Inferior parietal cortex (tissue), 1 donor: ENCODE results near the gene SLC10A4.
"Not testable (repeated sequence)": the region's sequence is repeated elsewhere in the genome, so short reads cannot be mapped to it uniquely, and the experiment has no call there.

Experiments
- DNase-seq: peaks from one replicate; pipeline ENCODE4 v3.0.0-alpha.2; 2016; ENCODE audit errors: extremely low spot score

Gene SLC10A4

GRCh38 chr4:48483006-48483776 lies at the start of gene SLC10A4:
TSS of gene SLC10A4 (plus strand) at chr4:48483343. CDS start at chr4:48483562, 219 bp downstream.
- no peak for DNase-seq

- no peak for DNase-seq
Measured at GRCh38 chr4:48436318-48436717, 46.8 kb upstream of the SLC10A4 start.

GRCh38 chr4:48439988-48440387 lies 43.2 kb upstream of the SLC10A4 start:
- no peak for DNase-seq

- DNase-seq = not testable (repeated sequence)
Measured at GRCh38 chr4:48440914-48441313, 42.2 kb upstream of the SLC10A4 start.

- peak; percentile 58 for DNase-seq
Measured at GRCh38 chr4:48445704-48446103, 37.4 kb upstream of the SLC10A4 start.

GRCh38 chr4:48446642-48447041 lies 36.5 kb upstream of the SLC10A4 start:
- DNase-seq = no peak

- no peak for DNase-seq
Measured at GRCh38 chr4:48449151-48449550, 34.0 kb upstream of the SLC10A4 start.

- no peak for DNase-seq
Measured at GRCh38 chr4:48450740-48451139, 32.4 kb upstream of the SLC10A4 start.

- DNase-seq = not testable (repeated sequence)
Measured at GRCh38 chr4:48451656-48452055, 31.5 kb upstream of the SLC10A4 start.

- DNase-seq = no peak
Measured at GRCh38 chr4:48454591-48454990, 28.6 kb upstream of the SLC10A4 start.

- DNase-seq = no peak
Measured at GRCh38 chr4:48461000-48461399, 22.1 kb upstream of the SLC10A4 start.

- no peak for DNase-seq
Measured at GRCh38 chr4:48462363-48462762, 20.8 kb upstream of the SLC10A4 start.

- no peak for DNase-seq
Measured at GRCh38 chr4:48467442-48467841, 15.7 kb upstream of the SLC10A4 start.

- DNase-seq = no peak
Measured at GRCh38 chr4:48467891-48468290, 15.3 kb upstream of the SLC10A4 start.

GRCh38 chr4:48470137-48470536 lies 13.0 kb upstream of the SLC10A4 start:
- no peak for DNase-seq

GRCh38 chr4:48470570-48470969 lies 12.6 kb upstream of the SLC10A4 start:
- peak; percentile 48 for DNase-seq

GRCh38 chr4:48472794-48473193 lies 10.3 kb upstream of the SLC10A4 start:
- no peak for DNase-seq

GRCh38 chr4:48475770-48476169 lies 7.4 kb upstream of the SLC10A4 start:
- DNase-seq = no peak

- DNase-seq = no peak
Measured at GRCh38 chr4:48478273-48478672, 4.9 kb upstream of the SLC10A4 start.

GRCh38 chr4:48481581-48481980 lies 1.6 kb upstream of the SLC10A4 start:
- no peak for DNase-seq

- DNase-seq = no peak
Measured at GRCh38 chr4:48483777-48484493, 792 bp downstream of the SLC10A4 start.

- no peak for DNase-seq
Measured at GRCh38 chr4:48484494-48485168, 1.5 kb downstream of the SLC10A4 start.

GRCh38 chr4:48489683-48490011 lies 6.5 kb downstream of the SLC10A4 start:
- no peak for DNase-seq
